K562 (cell line): ENCODE measurements around the gene TNFSF13. TPM values are rescaled to one million over a fixed set of nuclear protein-coding genes. Genes with fewer than 3 reads are reported as not detected.

Source experiments
- CHD7 ChIP-seq: fragments of 200-600 bp; sonication (generic); IDR thresholded peaks from one replicate; pipeline ENCODE4 v1.6.1; 2012; ENCODE audit warnings: mild to moderate bottlenecking, low read depth, low read length, inconsistent platforms
- CTCF ChIP-seq, 3 experiments: IDR thresholded peaks in 2 of 3; conservative IDR thresholded peaks in 1 of 3; 2 replicates each; pipeline ENCODE4 v1.5.1; 2011 to 2012; ENCODE audit warnings: low read length in 3 of 3, mild to moderate bottlenecking in 3 of 3, control low read depth in 2 of 3, improper control_type of control experiment in 1 of 3, inconsistent platforms in 1 of 3, low read depth in 1 of 3, mixed read lengths in 1 of 3, moderate library complexity in 1 of 3; ENCODE audit not compliant: insufficient read depth in 2 of 3
- EWSR1 ChIP-seq: fragments of 450-650 bp; IDR thresholded peaks from 2 replicates; pipeline ENCODE4 v1.6.1; 2018; ENCODE audit warnings: borderline replicate concordance, mild to moderate bottlenecking, low read depth, moderate library complexity; ENCODE audit not compliant: partially characterized antibody
- REST ChIP-seq, 2 experiments: fragments of 450-650 bp; formaldehyde crosslinking in 1 of 2; IDR thresholded peaks; 2 replicates each; pipeline versions ENCODE4 v1.4.0 to v1.6.1; 2014 to 2020; ENCODE audit warnings: mild to moderate bottlenecking in 2 of 2, borderline replicate concordance in 1 of 2, low read depth in 1 of 2
- ZNF263 ChIP-seq: sonication (generic); formaldehyde crosslinking; IDR thresholded peaks from 2 replicates; pipeline ENCODE4 v1.8.0; 2022; ENCODE audit warnings: mild to moderate bottlenecking, missing genetic modification reagents, borderline replicate concordance
- polyA plus RNA-seq, 8 experiments: library from polyadenylated mRNA; depleted of rRNA in 4 of 8; stranded (reverse) in 5 of 8; unstranded in 3 of 8; fragments of >200 nt; fragmentation: Nextera tagmentation in 2 of 8; fragmentation: Illumina TruSeq in 1 of 8; extraction: Ambion mirVana in 2 of 8; extraction: Trizol in 1 of 8; gene quantifications; 2 replicates each; pipeline versions ENCODE4 v1.2.1 to v1.2.3, GENCODE V29; 2011 to 2014; ENCODE audit warnings: inconsistent platforms in 1 of 8, missing spikeins in 1 of 8
- total RNA-seq, 7 experiments: library from RNA; depleted of rRNA in 6 of 7; stranded (reverse); fragments of >200 nt in 6 of 7; fragmentation: Illumina TruSeq in 2 of 7; extraction: Trizol in 2 of 7; gene quantifications; 2 replicates each; pipeline versions ENCODE4 v1.2.1 to v1.2.3, GENCODE V29; 2011 to 2021; ENCODE audit warnings: low replicate concordance in 1 of 7

TNFSF13 gene
- total and polyA plus RNA-seq, 9 of the 15 experiments (the other 6 are each of a cell fraction or from before 2014, with no cell fraction given): 0.04 to 0.51 (median 0.19) TPM; not detected in 1

GRCh38 chr17:7523033-7523432 is 35.5 kb upstream of the TNFSF13 start (continued):
- TF ChIP-seq REST (IDR thresholded peaks at IDR 0.05; ENCODE audit: borderline replicate concordance) (peak; percentile 18; the same call in 1 of the 2 replicates), REST (CRISPR knock-in tag; IDR thresholded peaks at IDR 0.05; ENCODE audit: low read depth) (no peak), CHD7 (no peak), EWSR1 (no peak), ZNF263 (CRISPR knock-in tag) (no peak), CTCF (IDR thresholded peaks at IDR 0.05 in 2 of 3, conservative IDR thresholded peaks at IDR 0.05 in 1 of 3; ENCODE audit: insufficient read depth in 2 of 3, low read depth in 1 of 3, low read length in 3 of 3) (peak; percentile 54 to 70 (median 57))
